ENCODE results near the gene SPNS3.

SPNS3 gene

DNA sequence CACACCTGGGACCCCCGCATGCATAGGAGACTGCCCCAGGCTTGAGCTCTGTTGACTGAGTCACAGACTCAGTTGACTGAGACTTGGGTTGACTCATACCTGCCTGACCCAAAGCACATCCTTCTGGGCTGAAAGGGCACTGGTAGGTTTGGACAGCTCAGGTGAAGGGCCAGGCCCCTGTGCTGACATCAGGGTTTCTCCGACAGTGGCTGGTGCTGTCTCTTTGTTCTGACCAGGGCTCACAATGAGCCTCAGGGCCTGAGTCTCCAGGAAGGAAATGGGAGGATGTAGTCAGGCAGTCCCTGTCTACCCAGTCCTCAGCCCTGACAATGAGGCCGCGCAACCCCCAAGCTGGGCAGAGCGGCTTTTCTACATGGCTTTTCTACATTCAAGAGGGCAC is 71.4 kb downstream of the SPNS3 start:
- no peak for DNase-seq (ENCODE audit: extremely low spot score, insufficient read length, low read depth)

DNA sequence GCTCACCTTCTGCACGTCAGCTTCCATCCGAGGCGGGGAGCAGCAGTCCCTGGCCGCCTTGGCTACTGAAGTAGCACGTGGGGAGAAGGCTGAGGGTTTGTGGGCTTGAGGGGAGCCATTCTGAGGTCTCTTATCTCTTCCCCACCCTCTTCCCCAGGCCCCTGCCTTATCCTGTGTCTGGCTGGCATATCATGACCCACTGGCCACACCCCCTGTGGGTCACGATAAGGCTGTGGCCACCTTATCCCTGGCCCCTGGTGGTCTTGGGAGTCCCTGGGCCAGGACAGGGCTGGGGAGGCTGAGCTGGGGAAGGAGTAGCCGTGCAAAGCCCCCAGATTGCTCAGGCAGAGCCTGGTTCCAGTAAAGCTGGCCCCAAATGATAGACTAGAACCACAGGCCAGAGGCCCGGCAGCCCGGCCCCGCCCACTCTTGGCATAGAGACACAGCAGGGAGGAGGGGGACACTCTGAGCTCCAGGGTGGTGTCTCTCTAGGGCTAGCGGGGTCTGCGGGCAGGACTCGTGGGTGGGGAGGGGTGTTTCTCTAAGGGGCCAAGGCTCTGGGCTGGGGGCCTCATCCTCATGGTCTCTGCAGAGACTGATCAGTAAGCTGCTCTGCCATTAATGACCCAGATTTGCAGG is 72.6 kb downstream of the SPNS3 start:
- no peak for FAIRE-seq

More for the DNA sequence above, 71.4 kb downstream of the SPNS3 start:
- no peak for FAIRE-seq

GRCh38 chr17:4506892-4507291 is 73.2 kb downstream of the SPNS3 start:
- FAIRE-seq: no peak
- no peak for DNase-seq (ENCODE audit: extremely low spot score, insufficient read length, low read depth)

More for the DNA sequence above, 72.6 kb downstream of the SPNS3 start:
- no peak for DNase-seq (ENCODE audit: extremely low spot score, insufficient read length, low read depth)

DNA sequence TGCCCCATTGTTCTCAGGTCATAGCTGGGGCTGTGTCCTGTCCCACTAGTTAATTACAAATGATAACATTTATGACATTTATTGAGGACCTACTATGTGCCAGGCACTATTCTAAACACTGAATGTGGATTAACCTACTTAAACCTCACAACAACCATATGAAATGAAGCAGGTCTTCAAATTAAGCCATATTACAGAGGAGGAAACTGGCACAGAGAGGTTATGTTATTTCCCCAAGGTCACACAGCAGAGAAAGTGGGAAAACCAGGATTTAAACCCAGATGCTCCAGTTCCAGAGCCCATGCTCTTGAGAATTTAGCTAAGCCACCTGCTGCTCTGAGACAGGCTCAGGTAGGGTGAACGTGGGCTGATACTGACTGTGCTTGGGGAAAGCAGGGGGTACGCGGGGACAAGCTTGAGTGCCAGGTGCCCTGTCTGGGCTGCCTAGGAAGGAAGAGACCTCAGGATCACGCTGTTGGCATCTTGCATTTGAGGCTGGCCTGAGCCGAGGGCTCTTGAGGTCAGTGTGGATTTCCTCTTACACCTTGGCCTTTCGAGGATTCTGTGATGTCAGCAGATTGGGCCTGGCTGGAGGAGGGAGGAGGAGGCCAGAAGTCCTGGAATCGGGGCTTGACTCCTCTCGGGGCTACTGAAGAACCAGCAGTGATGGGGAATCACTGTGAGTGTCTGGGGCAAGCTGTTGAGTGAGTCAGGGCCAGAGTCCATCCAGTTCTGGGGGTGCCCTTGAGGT is 73.8 kb downstream of the SPNS3 start:
- FAIRE-seq: no peak
- no peak for DNase-seq (ENCODE audit: extremely low spot score, insufficient read length, low read depth)

DNA sequence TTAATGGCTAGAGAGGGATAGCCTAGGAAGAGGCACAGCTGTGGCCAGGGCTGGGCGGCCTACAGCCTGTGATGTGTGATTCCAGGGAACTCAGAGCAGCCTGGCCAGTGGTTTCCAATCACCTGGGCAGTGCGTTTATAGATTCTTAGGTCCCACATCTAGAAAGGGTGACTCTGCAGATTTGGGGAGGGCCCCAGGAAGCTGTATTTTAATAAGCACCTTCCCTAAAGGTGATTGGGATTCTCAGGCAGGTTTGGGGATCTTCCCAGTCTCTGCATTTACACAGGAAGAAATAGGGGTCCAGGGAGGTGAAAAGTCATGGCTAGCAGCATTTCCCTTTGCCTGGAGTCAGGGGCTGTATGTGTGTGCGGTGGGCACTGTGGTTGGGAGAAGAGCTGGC is 74.5 kb downstream of the SPNS3 start:
- no peak for DNase-seq (ENCODE audit: extremely low spot score, insufficient read length, low read depth)
- FAIRE-seq: no peak

- DNase-seq (ENCODE audit: extremely low spot score, insufficient read length, low read depth): no peak
- FAIRE-seq: peak; percentile 64
Observed at GRCh38 chr17:4509401-4509800, 75.7 kb downstream of the SPNS3 start.

- DNase-seq (ENCODE audit: extremely low spot score, insufficient read length, low read depth) (no peak), FAIRE-seq (no peak)
Observed at GRCh38 chr17:4509923-4510617, 76.3 kb downstream of the SPNS3 start.

GRCh38 chr17:4510618-4510941 is 76.8 kb downstream of the SPNS3 start:
- no peak for FAIRE-seq
- no peak for DNase-seq (ENCODE audit: extremely low spot score, insufficient read length, low read depth)

DNA sequence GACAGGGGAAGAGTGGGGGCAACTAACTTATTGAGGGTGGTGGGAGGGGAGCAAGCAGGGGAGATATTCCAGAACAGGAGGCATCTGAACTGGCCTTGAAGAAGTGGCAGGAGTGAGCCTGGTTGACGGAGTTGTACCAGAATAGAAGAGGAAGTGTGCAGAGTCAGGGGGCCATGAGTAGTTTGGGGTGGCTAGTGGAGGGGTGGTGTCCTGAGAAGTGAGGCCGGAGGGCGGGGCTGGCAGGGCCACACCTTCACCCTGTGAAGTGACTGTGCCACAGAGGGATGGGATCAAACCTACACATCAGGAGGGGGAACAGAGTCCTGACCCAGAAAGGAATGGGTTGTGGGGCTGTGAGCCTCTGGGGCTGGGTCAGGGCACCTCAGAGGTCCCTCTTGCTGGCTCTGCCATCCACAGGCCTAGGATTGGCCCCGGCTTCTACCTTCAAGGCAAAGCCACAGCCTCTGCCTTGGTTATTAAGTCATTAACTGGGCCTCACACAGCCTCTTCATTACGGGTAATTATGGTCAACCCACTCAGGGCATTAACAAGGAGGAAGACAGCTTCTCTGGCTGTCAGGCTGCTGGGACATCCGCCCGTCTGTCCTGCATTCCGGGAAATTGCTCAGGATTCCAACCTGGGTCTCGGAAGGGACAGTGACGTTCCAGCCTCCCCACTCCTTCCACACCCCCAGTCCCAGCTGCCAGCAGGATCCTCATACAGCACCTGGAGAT is 77.6 kb downstream of the SPNS3 start:
- no peak for FAIRE-seq
- DNase-seq (ENCODE audit: extremely low spot score, insufficient read length, low read depth): no peak

DNA sequence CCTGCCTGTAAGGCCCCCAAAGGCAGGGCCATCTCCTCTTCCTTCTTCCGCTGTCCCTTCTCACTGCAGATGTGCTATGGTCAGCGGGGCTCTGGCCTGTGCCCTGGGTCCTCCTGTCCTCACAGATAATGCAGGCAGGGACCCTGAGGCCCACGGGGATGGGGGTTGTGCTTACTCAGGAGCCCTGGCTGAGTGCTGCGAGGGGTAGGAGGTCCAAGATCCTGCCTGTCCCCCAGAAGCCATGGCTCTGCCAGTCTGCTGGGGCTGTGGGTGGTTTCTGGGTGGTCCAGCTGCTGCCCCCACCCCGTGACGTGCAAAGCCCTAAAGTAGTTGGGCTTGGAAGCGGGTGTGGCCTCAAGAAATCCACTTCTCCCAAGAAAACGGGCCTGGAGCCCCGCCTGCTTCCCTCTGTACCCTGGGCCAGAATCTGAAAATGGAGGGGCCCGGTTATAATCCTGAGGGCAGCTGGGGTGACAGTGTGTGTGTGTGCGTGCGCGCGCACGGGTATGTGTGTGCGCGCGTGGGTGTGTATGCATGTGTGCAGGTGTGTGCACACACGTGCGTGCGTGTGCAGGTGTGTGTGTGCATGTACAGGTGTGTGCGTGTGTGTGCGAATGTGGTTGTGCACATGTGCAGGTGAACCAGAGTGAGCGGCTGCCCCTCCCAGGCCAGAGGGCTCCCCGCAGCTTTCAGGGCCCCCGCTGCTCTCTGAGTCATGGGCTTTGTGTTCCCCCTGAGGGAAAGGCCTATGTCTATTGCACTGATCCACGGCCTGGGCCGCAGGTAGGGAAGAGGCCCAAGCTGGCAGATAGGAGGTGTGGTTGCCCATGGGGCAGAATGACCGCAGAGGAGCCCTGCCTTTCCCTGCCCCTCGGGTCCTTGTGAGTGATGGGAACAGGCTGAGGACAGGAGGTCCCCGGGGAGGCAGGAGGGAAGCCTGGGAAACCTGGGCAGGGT is 78.7 kb downstream of the SPNS3 start:
- DNase-seq (ENCODE audit: extremely low spot score, insufficient read length, low read depth) (no peak), FAIRE-seq (no peak)

GRCh38 chr17:4513113-4514032 is 79.6 kb downstream of the SPNS3 start:
- no peak for DNase-seq (ENCODE audit: extremely low spot score, insufficient read length, low read depth)
- no peak for FAIRE-seq

GRCh38 chr17:4514206-4514605 is 80.5 kb downstream of the SPNS3 start:
- DNase-seq (ENCODE audit: extremely low spot score, insufficient read length, low read depth): no peak
- no peak for FAIRE-seq

GRCh38 chr17:4514779-4515178 is 81.0 kb downstream of the SPNS3 start:
- FAIRE-seq (no peak), DNase-seq (ENCODE audit: extremely low spot score, insufficient read length, low read depth) (no peak)

DNA sequence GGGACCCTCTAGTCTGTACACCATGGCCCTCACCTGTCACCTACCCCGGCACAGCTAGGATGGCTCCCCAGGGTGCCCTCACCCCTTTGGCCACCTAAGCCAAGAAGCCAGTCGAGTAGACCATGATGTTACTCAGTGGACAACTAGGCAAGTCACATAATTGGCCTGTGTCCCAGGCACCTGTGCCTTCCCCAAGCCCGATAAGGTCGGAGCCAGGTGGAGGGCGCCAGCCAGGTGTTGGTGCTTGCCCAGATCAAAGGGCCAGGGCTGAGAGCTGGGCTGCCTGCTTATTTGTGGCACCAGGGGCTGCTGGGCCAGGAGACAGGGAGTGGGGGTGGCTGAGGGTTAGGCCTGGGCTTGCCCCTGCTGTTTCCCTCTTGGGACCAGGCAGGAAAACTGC is 81.8 kb downstream of the SPNS3 start:
- no peak for FAIRE-seq
- no peak for DNase-seq (ENCODE audit: extremely low spot score, insufficient read length, low read depth)

DNA sequence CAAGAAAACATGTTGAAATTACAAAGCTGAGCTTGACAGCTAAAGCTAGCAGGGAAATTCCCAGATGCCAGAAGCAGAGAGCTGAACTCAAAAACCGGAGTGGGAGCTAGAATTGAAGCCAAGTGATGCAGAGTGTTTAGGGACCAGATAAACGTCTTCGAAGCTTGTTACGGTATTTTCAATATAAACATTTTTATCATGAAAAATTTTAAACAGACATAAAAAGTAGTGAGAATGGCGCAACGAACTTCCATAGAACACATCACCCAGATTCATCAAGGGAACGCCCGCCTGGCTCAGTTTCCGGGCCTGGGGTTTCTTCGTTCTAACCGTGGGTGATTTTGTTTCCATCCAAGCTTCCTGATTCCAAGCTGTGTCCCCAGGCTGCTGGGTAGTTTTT is 83.0 kb downstream of the SPNS3 start:
- DNase-seq (ENCODE audit: extremely low spot score, insufficient read length, low read depth) (no peak), FAIRE-seq (no peak)

GRCh38 chr17:4518901-4519300 is 85.2 kb downstream of the SPNS3 start:
- FAIRE-seq (no peak), DNase-seq (ENCODE audit: extremely low spot score, insufficient read length, low read depth) (no peak)

- DNase-seq (ENCODE audit: extremely low spot score, insufficient read length, low read depth): no peak
- FAIRE-seq: no peak
Observed at GRCh38 chr17:4519361-4519788, 85.6 kb downstream of the SPNS3 start.

DNA sequence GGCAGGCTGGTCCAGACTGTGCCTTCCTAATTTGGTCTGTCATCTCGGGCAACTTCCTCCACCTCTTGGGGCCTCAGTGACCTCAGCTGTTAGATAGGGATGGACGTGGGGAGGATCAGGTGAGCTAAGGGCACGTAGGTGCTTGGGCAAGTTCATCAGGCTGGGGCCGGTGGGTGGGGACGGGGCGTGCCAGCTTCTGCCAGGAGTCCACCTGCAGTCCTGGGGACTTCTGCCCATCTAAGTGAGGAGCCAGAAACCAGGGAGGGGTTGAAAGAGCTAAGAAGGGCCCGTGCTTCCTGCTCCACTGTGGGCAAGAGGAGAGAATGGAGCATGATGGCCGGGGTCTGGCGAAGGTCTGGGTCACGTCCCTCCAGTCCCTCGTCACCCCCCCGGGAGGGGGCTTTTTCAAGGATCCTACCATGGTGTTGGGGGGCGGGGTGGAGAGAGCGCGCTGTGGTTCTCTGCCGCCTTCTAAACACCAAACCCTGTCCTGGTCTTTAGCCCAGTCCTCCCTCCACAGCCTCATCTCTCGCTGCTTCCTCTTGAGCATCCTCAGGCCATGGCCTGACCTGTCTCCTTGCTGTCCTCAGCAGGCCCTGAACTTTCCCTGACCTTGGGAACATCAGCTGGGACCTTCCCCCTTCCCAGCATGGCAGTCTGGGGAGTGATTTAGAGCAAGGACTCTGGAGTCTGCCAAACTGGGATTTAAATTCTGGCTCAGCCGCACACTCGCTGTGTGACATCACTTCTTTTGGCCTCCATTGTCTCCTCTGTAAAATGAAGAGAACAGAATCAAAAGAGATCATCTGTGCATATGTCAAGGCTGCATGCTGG is 86.5 kb downstream of the SPNS3 start:
- DNase-seq (ENCODE audit: extremely low spot score, insufficient read length, low read depth) (no peak), FAIRE-seq (no peak)
